Calu3 (cell line): ENCODE measurements around the gene LSAMP. TPM values are rescaled to one million over a fixed set of nuclear protein-coding genes. Genes with fewer than 3 reads are reported as not detected.

Source experiments
- BruUV-seq: library from RNA; stranded (reverse); fragments of 400-500 nt; replicated peaks from 2 replicates; lab custom pipeline; 2021; lab: Mats Ljungman, UMichigan
- CTCF ChIA-PET: fragments of 300-600 bp; sonication (Branson Sonifier 250); formaldehyde crosslinking; loops from one replicate; lab custom pipeline; 2022; ENCODE audit warnings: antibody characterized with exemption; lab: Charles Lee
- DNase-seq: peaks from one replicate; pipeline ENCODE4 v3.0.0; 2022
- H3K27ac Mint-ChIP-seq: one replicate; pipeline ENCODE4 v1.8.0; 2022; ENCODE audit warnings: mixed read lengths; ENCODE audit not compliant: unreplicated experiment
- H3K27me3 Mint-ChIP-seq: one replicate; pipeline ENCODE4 v1.8.0; 2022; ENCODE audit warnings: mixed read lengths; ENCODE audit not compliant: unreplicated experiment
- H3K36me3 Mint-ChIP-seq: one replicate; pipeline ENCODE4 v1.8.0; 2022; ENCODE audit warnings: mild to moderate bottlenecking, moderate library complexity, mixed read lengths; ENCODE audit not compliant: insufficient read depth, unreplicated experiment
- H3K4me1 Mint-ChIP-seq: one replicate; pipeline ENCODE4 v1.8.0; 2022; ENCODE audit warnings: mild to moderate bottlenecking, low read depth, mixed read lengths; ENCODE audit not compliant: unreplicated experiment
- H3K4me3 Mint-ChIP-seq: one replicate; pipeline ENCODE4 v1.8.0; 2022; ENCODE audit warnings: mild to moderate bottlenecking, low read depth, moderate library complexity, mixed read lengths; ENCODE audit not compliant: unreplicated experiment
- H3K9me3 Mint-ChIP-seq: one replicate; pipeline ENCODE4 v1.8.0; 2022; ENCODE audit warnings: low read depth, mixed read lengths; ENCODE audit not compliant: unreplicated experiment
- intact Hi-C: fragments of 100-400 bp; cut with micrococcal nuclease; formaldehyde crosslinking; loops from one replicate; pipeline ENCODE4 v1.10.0; 2022; ENCODE audit not compliant: unreplicated experiment
- total RNA-seq: library from RNA; stranded (reverse); gene quantifications from 2 replicates; pipeline ENCODE4 v1.2.3, GENCODE V29; 2022
- TF ChIP-seq, protein P1 (sequence below): fragments of 200-600 bp; IDR thresholded peaks from one replicate; pipeline ENCODE4 v1.8.0; 2022; ENCODE audit warnings: antibody characterized with exemption; ENCODE audit not compliant: unreplicated experiment

Gene LSAMP
- total RNA-seq, 1 experiment from 2014 or later = 0.90 TPM

GRCh38 chr3:116034794-116035193 lies 410.5 kb downstream of the LSAMP start:
- Mint-ChIP-seq H3K4me3 (no peak overlapping the region), H3K27ac (no peak overlapping the region), H3K9me3 (no peaks in the 10 kb centered on the region), H3K27me3 (no peaks in the 10 kb centered on the region), H3K36me3 (no peaks in the 10 kb centered on the region), H3K4me1 (no peaks in the 10 kb centered on the region)
- intact Hi-C loops = no loop called here
- DNase-seq = no peak
- CTCF ChIA-PET = interaction anchor here (0.6 kb wide), 1 partner anchor 23 kb away, joined by 7 read pairs; no protein-coding TSS in a partner anchor
- no TSS peak for BruUV-seq
- TF ChIP-seq, protein P1, sequence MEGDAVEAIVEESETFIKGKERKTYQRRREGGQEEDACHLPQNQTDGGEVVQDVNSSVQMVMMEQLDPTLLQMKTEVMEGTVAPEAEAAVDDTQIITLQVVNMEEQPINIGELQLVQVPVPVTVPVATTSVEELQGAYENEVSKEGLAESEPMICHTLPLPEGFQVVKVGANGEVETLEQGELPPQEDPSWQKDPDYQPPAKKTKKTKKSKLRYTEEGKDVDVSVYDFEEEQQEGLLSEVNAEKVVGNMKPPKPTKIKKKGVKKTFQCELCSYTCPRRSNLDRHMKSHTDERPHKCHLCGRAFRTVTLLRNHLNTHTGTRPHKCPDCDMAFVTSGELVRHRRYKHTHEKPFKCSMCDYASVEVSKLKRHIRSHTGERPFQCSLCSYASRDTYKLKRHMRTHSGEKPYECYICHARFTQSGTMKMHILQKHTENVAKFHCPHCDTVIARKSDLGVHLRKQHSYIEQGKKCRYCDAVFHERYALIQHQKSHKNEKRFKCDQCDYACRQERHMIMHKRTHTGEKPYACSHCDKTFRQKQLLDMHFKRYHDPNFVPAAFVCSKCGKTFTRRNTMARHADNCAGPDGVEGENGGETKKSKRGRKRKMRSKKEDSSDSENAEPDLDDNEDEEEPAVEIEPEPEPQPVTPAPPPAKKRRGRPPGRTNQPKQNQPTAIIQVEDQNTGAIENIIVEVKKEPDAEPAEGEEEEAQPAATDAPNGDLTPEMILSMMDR = no peak

GRCh38 chr3:116034086-116034485 lies 411.2 kb downstream of the LSAMP start:
- Mint-ChIP-seq H3K4me1 (no peaks in the 10 kb centered on the region), H3K4me3 (no peak overlapping the region), H3K9me3 (no peaks in the 10 kb centered on the region), H3K36me3 (no peaks in the 10 kb centered on the region), H3K27ac (no peak overlapping the region), H3K27me3 (no peaks in the 10 kb centered on the region)
- TF ChIP-seq, protein P1 = no peak
- CTCF ChIA-PET = no interaction called here
- intact Hi-C loops = no loop called here
- no TSS peak for BruUV-seq
- DNase-seq = no peak

GRCh38 chr3:116033516-116033915 lies 411.8 kb downstream of the LSAMP start:
- no peak overlapping the region for H3K27ac Mint-ChIP-seq
- DNase-seq = no peak
- H3K36me3 Mint-ChIP-seq = no peaks in the 10 kb centered on the region
- CTCF ChIA-PET = no interaction called here
- no peaks in the 10 kb centered on the region for H3K9me3 Mint-ChIP-seq
- H3K4me3 Mint-ChIP-seq = no peak overlapping the region
- TF ChIP-seq, protein P1 = no peak
- intact Hi-C loops = no loop called here
- BruUV-seq = no TSS peak
- H3K27me3 Mint-ChIP-seq = no peaks in the 10 kb centered on the region
- no peaks in the 10 kb centered on the region for H3K4me1 Mint-ChIP-seq

- no TSS peak for BruUV-seq
- H3K27ac Mint-ChIP-seq = no peak overlapping the region
- TF ChIP-seq, protein P1 = no peak
Measured at GRCh38 chr3:116032176-116032575, 413.1 kb downstream of the LSAMP start.

More at GRCh38 chr3:116032176-116032575, 413.1 kb downstream of the LSAMP start:
- H3K9me3 Mint-ChIP-seq = no peaks in the 10 kb centered on the region
- H3K27me3 Mint-ChIP-seq = no peaks in the 10 kb centered on the region
- no peaks in the 10 kb centered on the region for H3K4me1 Mint-ChIP-seq
- intact Hi-C loops = no loop called here
- no peak for DNase-seq
- H3K4me3 Mint-ChIP-seq = no peak overlapping the region
- CTCF ChIA-PET = no interaction called here
- no peaks in the 10 kb centered on the region for H3K36me3 Mint-ChIP-seq
